HepG2 (cell line): Measurements from ENCODE around the gene ZNF37A. TPM values are rescaled to one million over a fixed set of nuclear protein-coding genes. Genes with fewer than 3 reads are reported as not detected.

Experiments used
- ELF4 ChIP-seq: sonication (generic); formaldehyde crosslinking; IDR thresholded peaks from 2 replicates; pipeline ENCODE4 v1.5.0; 2020; ENCODE audit warnings: missing genetic modification reagents, mild to moderate bottlenecking, moderate library complexity, borderline replicate concordance
- HIVEP1 ChIP-seq: sonication (generic); formaldehyde crosslinking; IDR thresholded peaks from 2 replicates; pipeline ENCODE4 v1.4.0; 2020; ENCODE audit warnings: mild to moderate bottlenecking, missing genetic modification reagents
- HNF4G ChIP-seq, 2 experiments: sonication (generic) in 1 of 2; formaldehyde crosslinking in 1 of 2; IDR thresholded peaks; 2 replicates each; pipeline versions ENCODE4 v1.4.0 to v1.6.1; 2011 to 2020; ENCODE audit warnings: borderline replicate concordance in 2 of 2, low read depth in 2 of 2, mild to moderate bottlenecking in 2 of 2, low read length in 1 of 2, missing genetic modification reagents in 1 of 2, moderate library complexity in 1 of 2
- JUN ChIP-seq: sonication (generic); formaldehyde crosslinking; IDR thresholded peaks from 2 replicates; pipeline ENCODE4 v1.4.0; 2020; ENCODE audit warnings: mild to moderate bottlenecking, missing genetic modification reagents
- NR3C1 ChIP-seq: sonication (generic); formaldehyde crosslinking; IDR thresholded peaks from 2 replicates; pipeline ENCODE4 v1.4.0; 2020; ENCODE audit warnings: missing genetic modification reagents
- PCBP1 ChIP-seq: fragments of 200-400 bp; formaldehyde crosslinking; IDR thresholded peaks from 2 replicates; pipeline ENCODE4 v1.6.1; 2017; ENCODE audit warnings: mild to moderate bottlenecking, low read depth, low read length, borderline replicate concordance
- POLR2A ChIP-seq, 2 experiments: IDR thresholded peaks; 2 replicates each; pipeline ENCODE4 v1.6.1; 2011; ENCODE audit warnings: low read depth in 2 of 2, low read length in 2 of 2, mild to moderate bottlenecking in 1 of 2, moderate library complexity in 1 of 2; ENCODE audit not compliant: insufficient read depth in 1 of 2
- PRMT3 ChIP-seq: sonication (generic); formaldehyde crosslinking; IDR thresholded peaks from 2 replicates; pipeline ENCODE4 v1.8.1; 2022; ENCODE audit warnings: low read depth, mild to moderate bottlenecking, moderate library complexity, missing genetic modification reagents, borderline replicate concordance
- RFX1 ChIP-seq: fragments of 450-650 bp; IDR thresholded peaks from 2 replicates; pipeline ENCODE4 v1.6.1; 2017
- SMYD3 ChIP-seq: sonication (generic); formaldehyde crosslinking; IDR thresholded peaks from 2 replicates; pipeline ENCODE4 v1.8.1; 2023; ENCODE audit warnings: mild to moderate bottlenecking, missing genetic modification reagents
- SRSF1 ChIP-seq: fragments of 200-400 bp; formaldehyde crosslinking; optimal IDR thresholded peaks from 2 replicates; pipeline ENCODE3; 2017; ENCODE audit warnings: mild to moderate bottlenecking, low read depth, low read length, moderate library complexity
- SRSF9 ChIP-seq: fragments of 200-400 bp; formaldehyde crosslinking; IDR thresholded peaks from 2 replicates; pipeline ENCODE4 v1.6.1; 2018; ENCODE audit warnings: borderline replicate concordance, mild to moderate bottlenecking, low read depth, low read length; ENCODE audit not compliant: insufficient read depth, poor library complexity, severe bottlenecking
- TCF7 ChIP-seq: sonication (generic); IDR thresholded peaks from 2 replicates; pipeline ENCODE4 v1.6.1; 2016; ENCODE audit warnings: antibody characterized with exemption, low read depth
- TCF7L2 ChIP-seq: IDR thresholded peaks from 2 replicates; pipeline ENCODE4 v1.6.1; 2011; ENCODE audit warnings: mild to moderate bottlenecking, low read depth, low read length, moderate library complexity
- TGIF2 ChIP-seq: IDR thresholded peaks from 2 replicates; pipeline ENCODE4 v1.6.1; 2016; ENCODE audit warnings: control low read depth, missing compliant biosample characterization
- TOE1 ChIP-seq: sonication (generic); formaldehyde crosslinking; IDR thresholded peaks from 2 replicates; pipeline ENCODE4 v1.4.0; 2020; ENCODE audit warnings: mild to moderate bottlenecking, missing genetic modification reagents
- U2AF1 ChIP-seq: fragments of 200-400 bp; formaldehyde crosslinking; optimal IDR thresholded peaks from 2 replicates; pipeline ENCODE3; 2017; ENCODE audit warnings: mild to moderate bottlenecking, low read depth, low read length
- ZFP1 ChIP-seq: IDR thresholded peaks from 2 replicates; pipeline ENCODE4 v1.6.1; 2016
- ZNF138 ChIP-seq: sonication (generic); formaldehyde crosslinking; IDR thresholded peaks from 2 replicates; pipeline ENCODE4 v1.5.0; 2020; ENCODE audit warnings: mild to moderate bottlenecking, low read depth, missing genetic modification reagents
- ZNF143 ChIP-seq: sonication (generic); formaldehyde crosslinking; IDR thresholded peaks from 2 replicates; pipeline ENCODE4 v1.4.0; 2020; ENCODE audit warnings: missing genetic modification reagents
- ZNF253 ChIP-seq: sonication (generic); formaldehyde crosslinking; IDR thresholded peaks from 2 replicates; pipeline ENCODE4 v1.8.0; 2022; ENCODE audit warnings: mild to moderate bottlenecking, missing genetic modification reagents, borderline replicate concordance
- ZNF280D ChIP-seq: sonication (generic); formaldehyde crosslinking; IDR thresholded peaks from 2 replicates; pipeline ENCODE4 v1.5.1; 2020; ENCODE audit warnings: mild to moderate bottlenecking, missing genetic modification reagents
- ZNF282 ChIP-seq: fragments of 450-650 bp; IDR thresholded peaks from 2 replicates; pipeline ENCODE4 v1.6.1; 2018; ENCODE audit not compliant: partially characterized antibody
- ZNF296 ChIP-seq: sonication (generic); formaldehyde crosslinking; conservative IDR thresholded peaks from 2 replicates; pipeline ENCODE4 v1.5.0; 2020; ENCODE audit warnings: mild to moderate bottlenecking, missing genetic modification reagents
- ZNF335 ChIP-seq: sonication (generic); formaldehyde crosslinking; IDR thresholded peaks from 2 replicates; pipeline ENCODE4 v1.4.0; 2020; ENCODE audit warnings: missing genetic modification reagents
- ZNF558 ChIP-seq: sonication (generic); formaldehyde crosslinking; IDR thresholded peaks from 2 replicates; pipeline ENCODE4 v1.9.0; 2022; ENCODE audit warnings: mild to moderate bottlenecking, missing genetic modification reagents, borderline replicate concordance
- ZNF691 ChIP-seq: sonication (generic); formaldehyde crosslinking; IDR thresholded peaks from 2 replicates; pipeline ENCODE4 v1.4.0; 2020; ENCODE audit warnings: missing genetic modification reagents, low read depth, mild to moderate bottlenecking, borderline replicate concordance
- ZNF766 ChIP-seq: sonication (generic); formaldehyde crosslinking; IDR thresholded peaks from 2 replicates; pipeline ENCODE4 v1.5.0; 2020; ENCODE audit warnings: missing genetic modification reagents, borderline replicate concordance
- ZNF816 ChIP-seq: sonication (generic); formaldehyde crosslinking; IDR thresholded peaks from 2 replicates; pipeline ENCODE4 v1.8.0; 2022; ENCODE audit warnings: missing genetic modification reagents, mild to moderate bottlenecking, borderline replicate concordance
- polyA plus RNA-seq, 8 experiments: library from polyadenylated mRNA; depleted of rRNA in 3 of 8; stranded (reverse) in 7 of 8; unstranded in 1 of 8; fragments of >200 nt; fragmentation: Illumina TruSeq in 4 of 8; extraction: Trizol in 4 of 8; gene quantifications; 2 replicates each; pipeline versions ENCODE4 v1.2.1 to v1.2.3, GENCODE V29; 2011 to 2016; ENCODE audit warnings: low read depth in 4 of 8, missing spikeins in 1 of 8, mixed read lengths in 1 of 8; ENCODE audit not compliant: insufficient read depth in 1 of 8
- total RNA-seq, 5 experiments: library from RNA; depleted of rRNA; stranded (reverse); fragments of >200 nt; fragmentation: Illumina TruSeq; extraction: Trizol; gene quantifications; 2 replicates each; pipeline ENCODE4 v1.2.3, GENCODE V29; 2016; ENCODE audit warnings: low read depth in 1 of 5

Gene ZNF37A
- total and polyA plus RNA-seq, 2 of the 13 experiments (the other 11 are each of a cell fraction or from before 2014, with no cell fraction given) = 8.0 to 12.6 TPM

- TF ChIP-seq ZNF280D (CRISPR knock-in tag) (no peak), JUN (CRISPR knock-in tag) (no peak), ZNF296 (CRISPR knock-in tag) (no peak), SRSF9 (no peak), ZNF282 (no peak), SMYD3 (CRISPR knock-in tag) (no peak), ELF4 (CRISPR knock-in tag) (no peak), ZNF816 (CRISPR knock-in tag) (no peak), ZNF558 (CRISPR knock-in tag) (peak; percentile 70; the same call in 1 of the 2 replicates), ZNF335 (CRISPR knock-in tag) (no peak), ZFP1 (CRISPR knock-in tag) (no peak), TGIF2 (CRISPR knock-in tag) (no peak; the same call in 1 of the 2 replicates), NR3C1 (CRISPR knock-in tag) (no peak), TCF7 (no peak), HIVEP1 (CRISPR knock-in tag) (no peak), TOE1 (CRISPR knock-in tag) (no peak), U2AF1 (peak; percentile 65), PRMT3 (no peak), TCF7L2 (no peak), ZNF766 (no peak), ZNF691 (CRISPR knock-in tag) (no peak), POLR2A (IDR thresholded peaks at IDR 0.05; ENCODE audit: insufficient read depth in 1 of 2, low read depth in 2 of 2, low read length in 2 of 2) (peak; percentile 62 to 64), HNF4G (IDR thresholded peaks at IDR 0.05; ENCODE audit: borderline replicate concordance, low read depth, low read length) (no peak), HNF4G (CRISPR knock-in tag; IDR thresholded peaks at IDR 0.05; ENCODE audit: borderline replicate concordance, low read depth) (no peak), PCBP1 (0 out of 2 replicates have a peak, but pooled peaks have one; percentile 63), ZNF138 (CRISPR knock-in tag) (no peak), ZNF143 (CRISPR knock-in tag) (peak; percentile 95), ZNF253 (CRISPR knock-in tag) (no peak), RFX1 (no peak), SRSF1 (no peak)
Measured at GRCh38 chr10:38094158-38094926, at the start of gene ZNF37A (continued).
